ENCODE results near the gene REEP5.
"Not testable (repeated sequence)": the region's sequence is repeated elsewhere in the genome, so short reads cannot be mapped to it uniquely, and the experiment has no call there.

REEP5 gene

DNA sequence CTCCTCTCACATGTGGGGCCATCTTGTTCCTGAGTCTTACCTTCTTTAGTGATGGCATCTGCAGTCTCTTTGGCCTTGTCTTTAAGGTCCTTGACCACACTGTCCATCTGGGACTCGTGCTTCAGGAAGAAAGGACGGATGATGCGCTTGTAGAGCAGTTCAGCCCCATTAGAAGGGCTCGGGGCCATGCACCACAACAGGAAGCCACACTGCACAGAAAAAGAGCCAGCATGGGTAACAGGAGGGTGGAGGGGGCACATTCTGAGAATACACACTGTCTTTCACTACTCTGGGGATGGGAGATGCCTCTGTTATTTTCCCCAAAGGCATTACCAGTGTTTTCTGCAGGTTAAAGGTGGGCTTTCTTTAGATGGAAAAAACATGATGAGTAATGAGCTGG is 35.1 kb downstream of the REEP5 start:
- DNase-seq (ENCODE audit: low read depth in 2 of 2): no peak

DNA sequence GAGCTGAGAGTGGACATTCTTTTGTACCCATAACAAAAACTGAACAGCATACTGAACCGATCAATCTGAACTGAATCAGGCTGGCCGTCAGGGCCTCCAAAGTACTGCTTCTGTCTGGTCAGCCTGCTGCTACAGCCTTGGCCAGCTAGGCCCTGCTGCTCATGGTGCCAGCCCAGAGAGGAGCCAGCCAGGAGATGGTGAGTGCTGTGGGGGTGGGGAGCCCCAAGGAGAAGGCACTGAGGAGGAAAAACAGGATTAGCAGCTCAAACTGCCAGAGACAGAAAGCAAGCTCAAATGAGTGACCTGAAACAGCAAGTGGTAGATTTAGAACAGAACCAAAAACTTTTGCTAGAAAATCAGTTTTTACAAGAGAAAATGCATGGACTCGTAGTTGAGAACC is 37.0 kb downstream of the REEP5 start:
- DNase-seq (ENCODE audit: low read depth in 2 of 2): no peak

DNA sequence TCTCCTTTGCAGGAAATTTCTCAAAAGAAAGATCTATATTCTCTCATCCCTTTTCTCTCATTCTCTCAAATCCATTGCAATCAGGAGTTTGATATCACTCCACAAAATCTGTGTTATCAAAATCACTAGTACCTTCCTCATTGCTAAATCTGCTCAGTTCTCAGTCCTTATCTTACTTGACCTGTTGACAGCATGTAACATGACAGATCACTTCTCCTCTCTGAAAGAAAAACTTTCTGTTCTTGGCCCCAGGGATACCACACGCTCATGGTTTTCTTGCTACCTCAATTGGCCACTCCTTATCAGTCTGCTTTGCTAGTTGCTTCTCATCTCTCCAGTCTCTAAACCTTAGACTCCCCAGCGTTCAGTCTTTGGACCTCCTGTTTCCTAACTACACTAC is 38.8 kb downstream of the REEP5 start:
- DNase-seq (ENCODE audit: low read depth in 2 of 2): no peak

DNA sequence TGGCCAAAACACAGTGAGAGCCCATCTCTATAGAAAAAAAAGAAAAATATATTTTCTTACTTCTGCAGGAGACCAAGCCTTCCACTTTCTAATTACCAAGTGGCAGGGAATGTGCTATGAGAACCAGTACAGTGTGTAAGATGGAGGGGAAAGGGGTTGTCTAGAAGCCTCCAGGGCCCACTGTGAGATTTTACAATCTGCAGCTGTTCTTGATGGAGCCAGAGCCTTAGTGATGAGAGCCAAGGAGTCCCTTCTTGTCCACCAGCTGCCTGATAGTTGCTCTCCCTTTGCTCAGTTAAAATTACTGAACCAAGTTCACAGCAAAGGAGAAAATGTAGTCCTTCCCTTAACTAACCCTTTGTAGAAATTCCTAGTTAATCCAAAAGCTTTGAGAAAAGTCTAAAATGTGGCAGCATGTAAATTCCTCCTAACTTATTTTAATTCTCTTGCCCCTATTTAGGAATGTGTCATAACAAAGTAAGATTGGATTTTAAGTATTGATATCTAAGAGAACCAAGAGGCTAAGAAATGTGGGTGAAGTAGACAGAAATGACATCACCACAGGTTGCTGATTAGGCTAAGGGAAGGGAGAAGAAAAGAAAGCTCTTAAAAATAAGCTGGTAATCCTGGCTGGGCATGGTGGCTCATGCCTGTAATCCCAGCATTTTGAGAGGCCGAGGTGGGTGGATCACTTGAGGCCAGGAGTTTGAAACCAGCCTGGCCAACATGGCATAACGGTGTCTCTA is 41.6 kb downstream of the REEP5 start:
- DNase-seq (ENCODE audit: low read depth in 2 of 2): no peak

DNA sequence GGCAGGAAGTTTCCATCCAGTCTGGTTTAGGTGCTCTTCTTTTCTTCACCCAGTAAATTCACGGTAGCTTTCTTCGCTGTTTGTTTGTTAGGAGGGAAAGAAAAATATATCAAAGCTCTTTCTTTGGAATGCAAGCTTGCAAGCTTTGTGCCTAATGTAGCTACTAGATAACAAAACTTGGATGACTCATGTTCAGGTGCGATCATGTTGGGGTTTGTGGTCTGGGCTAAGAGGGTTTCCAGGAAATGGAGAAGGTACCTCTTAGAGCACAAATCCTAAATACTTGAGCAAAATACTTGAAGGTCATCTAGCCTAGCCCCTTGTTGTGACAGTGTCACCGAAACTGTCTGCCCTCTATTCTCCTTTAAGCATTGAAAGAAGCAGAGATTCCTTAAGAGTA is 43.3 kb downstream of the REEP5 start:
- peak; percentile 12 to 23 for DNase-seq (ENCODE audit: low read depth in 2 of 2)

DNA sequence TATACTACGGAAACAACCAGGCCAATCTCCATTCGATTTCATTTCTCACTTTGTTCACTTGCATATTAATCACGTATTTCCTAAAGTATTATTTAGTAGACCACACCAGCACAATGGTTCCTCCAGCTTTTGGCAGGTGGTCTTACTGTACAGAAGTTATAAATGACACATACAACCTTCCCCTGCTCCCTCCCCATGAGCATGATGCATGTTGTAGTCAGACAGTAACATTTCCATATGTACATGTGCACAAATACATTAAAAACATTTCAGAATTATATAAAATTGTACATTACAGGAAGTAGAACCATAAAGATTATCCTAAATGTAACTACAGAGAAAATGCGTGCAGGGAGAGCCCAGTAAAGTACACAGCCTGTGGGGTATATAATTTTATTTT is 43.9 kb downstream of the REEP5 start:
- DNase-seq (ENCODE audit: low read depth in 2 of 2): no peak

DNA sequence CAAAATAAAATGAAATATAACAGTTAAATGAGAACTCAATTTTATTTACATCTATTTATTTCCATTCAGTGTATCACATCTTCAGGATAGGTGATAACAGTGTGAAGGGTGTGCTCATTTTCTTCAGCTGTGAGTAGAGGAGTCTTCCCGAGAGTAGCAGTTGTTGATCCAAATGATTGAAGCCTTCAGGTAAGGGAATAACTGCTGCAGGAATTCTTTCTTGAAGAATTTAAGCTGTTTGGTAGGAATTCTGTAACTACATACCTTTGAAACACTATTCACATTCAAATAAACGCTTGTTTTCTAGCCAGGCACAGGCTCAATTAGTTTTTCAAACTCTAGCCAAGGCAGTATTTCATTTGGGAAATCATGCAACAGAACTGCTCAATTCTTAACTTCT is 45.7 kb downstream of the REEP5 start:
- no peak for DNase-seq (ENCODE audit: low read depth in 2 of 2)

DNA sequence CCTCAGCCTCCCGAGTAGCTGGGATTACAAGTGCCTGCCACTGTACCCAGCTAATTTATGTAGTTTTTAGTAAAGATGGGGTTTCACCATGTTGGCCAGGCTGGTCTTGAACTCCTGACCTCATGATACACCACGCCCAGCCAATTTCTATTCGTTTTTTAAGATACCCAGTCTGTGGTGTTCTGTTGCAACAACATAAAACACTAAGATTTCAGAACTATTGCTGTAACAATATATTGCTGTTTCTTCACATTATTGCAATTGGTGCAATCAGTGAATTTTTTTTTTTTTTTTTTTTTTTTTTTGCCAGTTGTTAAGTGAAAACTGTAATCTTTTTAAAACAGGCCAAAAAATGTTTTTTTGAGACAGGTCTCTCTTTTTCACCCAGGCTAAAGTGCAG is 51.1 kb downstream of the REEP5 start:
- no peak for DNase-seq (ENCODE audit: low read depth in 2 of 2)

DNA sequence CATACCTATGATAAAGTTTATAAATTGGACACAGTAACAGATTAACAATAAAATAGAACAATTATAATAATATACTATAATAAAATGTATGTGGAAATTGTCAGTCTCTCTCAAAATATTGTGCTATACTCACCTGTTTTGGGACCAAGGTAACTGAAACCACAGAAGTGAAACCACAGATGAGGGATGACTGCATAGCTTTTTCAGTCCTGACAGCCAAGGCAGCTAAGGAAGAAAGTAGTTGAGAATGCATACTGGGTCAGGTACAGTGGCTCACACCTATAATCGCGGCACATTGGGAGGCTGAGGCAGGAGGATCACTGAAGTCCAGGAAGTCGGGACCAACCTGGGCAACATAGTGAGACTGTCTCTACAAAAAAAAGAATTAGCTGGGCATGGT is 52.1 kb downstream of the REEP5 start:
- DNase-seq (ENCODE audit: low read depth in 2 of 2): no peak

DNA sequence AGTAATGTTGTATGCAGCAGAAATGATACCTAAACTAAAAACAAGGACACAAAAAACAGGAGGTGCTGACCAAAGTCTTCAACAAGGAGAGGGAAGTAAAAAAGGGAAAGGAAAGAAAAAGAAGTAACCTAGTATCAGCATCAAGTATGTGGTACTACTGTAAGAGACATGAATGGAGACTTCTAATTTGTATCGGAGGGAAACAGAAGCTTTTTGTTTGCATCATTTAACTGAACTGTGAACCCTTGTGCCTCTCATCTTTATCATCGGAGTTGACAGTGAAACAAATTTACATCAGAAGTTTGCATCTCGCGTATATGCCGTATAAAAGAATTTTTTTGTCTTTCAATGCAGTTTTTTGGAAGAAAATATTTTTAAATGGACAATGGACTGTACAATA is 54.6 kb downstream of the REEP5 start:
- no peak for DNase-seq (ENCODE audit: low read depth in 2 of 2)

DNA sequence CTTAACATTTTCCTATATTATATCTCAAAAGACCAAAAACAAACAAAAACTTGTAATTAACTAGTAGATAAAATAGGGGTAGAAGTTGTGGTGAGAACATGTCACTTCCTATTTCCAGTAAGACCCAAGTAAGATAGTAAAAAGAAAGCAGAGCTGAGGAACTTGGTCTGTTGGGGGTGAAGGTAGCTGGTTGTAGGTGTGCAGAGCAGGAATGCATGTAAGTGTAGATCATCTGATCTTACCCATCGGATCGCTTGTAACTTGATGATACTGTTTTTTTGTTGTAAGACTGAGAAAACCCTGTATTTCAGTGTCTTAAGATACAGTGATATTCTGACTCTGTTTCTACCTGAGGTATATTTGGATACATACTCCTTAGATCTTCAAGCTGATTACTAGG is 55.3 kb downstream of the REEP5 start:
- no peak for DNase-seq (ENCODE audit: low read depth in 2 of 2)

DNA sequence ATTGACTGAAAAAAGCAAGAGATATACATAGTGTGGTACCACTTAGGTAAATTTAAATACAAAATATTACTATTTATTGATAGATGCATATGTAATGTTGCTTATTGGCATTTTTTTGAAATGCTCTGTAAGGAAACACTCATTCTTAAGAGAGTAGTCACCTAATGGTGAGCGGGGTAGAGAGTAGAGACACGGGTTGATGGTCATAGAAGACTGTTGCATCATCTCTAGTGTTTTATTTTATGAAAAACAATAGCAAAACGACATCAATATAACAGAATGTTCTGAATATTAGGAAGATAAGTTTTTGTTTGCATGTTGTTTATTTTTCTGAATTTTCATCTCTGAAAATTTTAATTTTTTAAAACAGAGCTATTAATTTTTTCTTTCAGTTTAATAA is 56.9 kb downstream of the REEP5 start:
- no peak for DNase-seq (ENCODE audit: low read depth in 2 of 2)

DNA sequence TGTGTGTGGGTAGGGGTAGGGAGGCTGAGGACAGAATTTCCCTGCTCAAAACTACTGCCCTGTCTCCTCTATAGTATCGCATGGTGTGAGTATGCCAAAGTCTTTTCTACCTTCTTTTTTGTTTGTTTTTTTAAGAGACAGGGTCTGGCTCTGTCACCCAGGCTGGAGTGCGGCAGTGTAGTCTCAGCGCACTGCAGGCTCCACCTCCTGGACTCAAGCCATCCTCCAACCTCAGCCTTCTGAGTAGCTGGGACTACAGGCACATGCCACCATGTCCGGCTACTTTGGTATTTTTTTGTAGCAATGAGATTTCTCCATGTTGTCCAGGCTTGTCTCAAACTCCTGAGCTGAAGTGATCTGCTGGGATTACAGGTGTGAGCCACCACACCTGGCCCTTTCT is 58.5 kb downstream of the REEP5 start:
- DNase-seq (ENCODE audit: low read depth in 2 of 2): no peak

DNA sequence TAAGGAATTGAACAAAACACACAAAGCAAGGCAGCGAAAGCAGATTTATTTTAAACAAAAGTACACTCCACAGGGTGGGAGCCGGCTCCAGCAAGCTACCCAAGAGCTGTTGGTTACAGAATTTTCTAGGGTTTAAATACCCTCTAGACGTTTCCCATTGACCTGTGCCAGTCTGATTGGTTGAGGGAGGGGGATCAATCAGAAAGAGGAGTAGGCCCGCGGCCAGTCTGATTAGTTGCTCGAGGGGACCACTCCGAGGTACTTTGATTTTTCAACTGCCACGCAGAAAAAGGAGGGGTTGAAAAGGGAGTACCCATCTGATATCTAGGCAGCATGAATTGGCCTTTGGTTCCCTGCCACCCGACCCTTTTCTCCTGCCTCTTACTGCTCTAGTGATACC is 59.9 kb downstream of the REEP5 start:
- DNase-seq (ENCODE audit: low read depth in 2 of 2): no peak

DNA sequence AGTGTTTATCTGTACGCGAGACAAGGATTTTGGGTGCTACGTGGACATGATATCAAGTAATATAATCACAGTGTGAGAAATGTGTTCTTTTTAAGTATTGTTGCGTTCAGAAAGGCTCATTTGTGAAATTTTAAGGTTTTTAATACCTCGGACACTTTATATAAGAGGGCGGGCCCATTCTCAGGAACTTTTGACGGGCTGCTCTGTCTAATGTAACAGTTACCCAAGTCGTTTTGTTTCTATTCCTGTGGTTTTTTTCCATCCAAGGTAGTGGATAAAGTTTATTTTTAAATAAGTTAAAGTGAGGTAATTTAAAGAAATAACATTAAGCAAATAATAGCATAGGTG is 60.4 kb downstream of the REEP5 start:
- no peak for DNase-seq (ENCODE audit: low read depth in 2 of 2)

DNA sequence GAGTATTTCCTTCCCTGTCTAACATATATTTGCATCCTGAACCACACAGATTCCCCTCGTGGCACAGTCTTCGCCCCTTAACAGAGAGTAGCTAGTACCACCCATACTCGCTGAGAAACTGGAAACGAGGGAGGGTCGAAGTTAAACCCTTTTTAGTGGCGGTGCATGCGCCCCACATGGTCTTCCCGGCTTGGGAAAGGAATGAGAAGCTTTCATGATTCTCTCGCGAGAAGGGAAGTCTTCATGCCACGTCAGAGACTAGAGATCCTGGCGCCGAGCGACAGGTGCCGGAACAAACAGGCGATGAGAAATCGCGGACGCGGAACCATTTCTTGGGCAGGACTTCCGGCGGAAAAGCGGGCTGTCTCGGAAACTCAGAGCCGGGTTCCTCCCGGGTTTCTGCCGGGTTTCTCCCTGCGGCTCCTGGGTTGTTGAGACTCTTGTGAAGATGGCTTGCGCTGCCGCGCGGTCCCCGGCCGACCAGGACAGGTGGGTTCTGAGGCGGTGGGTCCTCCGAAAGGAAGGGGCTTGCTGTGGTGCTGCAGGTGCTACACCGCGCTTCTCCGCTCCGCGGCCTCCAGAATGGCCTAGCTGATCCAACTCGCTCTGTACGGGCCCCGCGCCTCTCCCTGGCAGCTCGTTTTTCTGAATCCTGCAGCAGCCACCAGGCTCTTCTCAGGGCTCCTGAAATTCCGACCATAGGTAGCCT is 60.9 kb downstream of the REEP5 start, which contains the start of gene SRP19:
TSS of gene SRP19 (plus strand) at position 359 of the 709 bp plus-strand sequence. CDS start at position 449, 90 bp downstream.
- peak; percentile 81 for DNase-seq (ENCODE audit: low read depth in 2 of 2)

DNA sequence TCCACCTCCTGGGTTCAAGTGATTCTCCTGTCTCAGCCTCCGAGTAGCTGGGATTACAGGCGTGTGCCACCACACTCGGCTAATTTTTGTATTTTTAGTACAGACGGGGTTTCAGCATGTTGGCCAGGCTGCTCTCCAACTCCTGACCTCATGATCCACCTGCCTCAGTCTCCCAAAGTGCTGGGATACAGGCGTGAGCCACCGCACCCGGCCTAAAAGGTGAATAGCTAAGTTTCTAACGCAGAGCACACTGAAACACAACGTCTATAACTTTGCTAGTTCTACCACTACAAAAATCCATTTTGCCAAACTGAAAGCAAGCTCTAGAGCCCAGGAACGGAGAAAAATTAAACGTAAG is 61.5 kb downstream of the REEP5 start:
- not testable (repeated sequence) for DNase-seq (ENCODE audit: low read depth in 2 of 2)

DNA sequence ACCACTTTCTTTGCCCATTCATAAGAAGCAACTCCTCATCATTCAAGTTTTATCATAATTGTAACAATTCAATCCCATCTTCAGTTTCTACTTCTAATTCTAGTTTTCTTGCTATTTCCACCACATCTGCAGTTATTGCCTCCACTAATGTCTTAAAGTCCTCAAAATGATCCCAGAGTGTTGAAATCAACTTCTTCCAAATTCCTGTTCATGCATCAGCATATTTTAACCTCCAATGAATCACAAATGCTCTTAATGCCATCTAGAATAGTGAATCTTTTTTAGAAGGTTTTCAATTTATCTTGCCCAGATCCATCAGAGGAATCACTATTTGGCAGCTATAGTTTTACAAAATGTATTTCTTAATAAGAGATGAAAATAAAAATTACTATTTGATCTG is 64.2 kb downstream of the REEP5 start:
- no peak for DNase-seq (ENCODE audit: low read depth in 2 of 2)

DNA sequence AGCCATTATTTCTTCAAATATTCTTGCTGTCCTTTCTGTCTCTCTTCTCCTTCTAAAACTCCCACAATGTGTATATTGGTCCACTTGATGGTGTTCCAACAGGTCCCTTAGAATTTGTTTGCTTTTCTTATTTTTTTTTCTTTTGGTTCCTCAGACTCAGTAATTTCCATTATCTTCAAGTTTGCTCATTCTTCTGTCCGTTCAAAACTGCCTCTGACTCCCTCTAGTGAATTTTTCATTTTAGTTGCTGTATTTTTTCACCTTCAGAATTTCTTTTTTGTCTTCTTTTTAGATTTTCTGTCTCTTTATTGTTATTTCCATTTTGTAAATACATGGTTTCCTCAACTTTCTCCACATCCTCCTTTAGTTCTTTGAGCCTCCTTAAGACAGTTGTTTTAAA is 67.4 kb downstream of the REEP5 start:
- DNase-seq (ENCODE audit: low read depth in 2 of 2): no peak

DNA sequence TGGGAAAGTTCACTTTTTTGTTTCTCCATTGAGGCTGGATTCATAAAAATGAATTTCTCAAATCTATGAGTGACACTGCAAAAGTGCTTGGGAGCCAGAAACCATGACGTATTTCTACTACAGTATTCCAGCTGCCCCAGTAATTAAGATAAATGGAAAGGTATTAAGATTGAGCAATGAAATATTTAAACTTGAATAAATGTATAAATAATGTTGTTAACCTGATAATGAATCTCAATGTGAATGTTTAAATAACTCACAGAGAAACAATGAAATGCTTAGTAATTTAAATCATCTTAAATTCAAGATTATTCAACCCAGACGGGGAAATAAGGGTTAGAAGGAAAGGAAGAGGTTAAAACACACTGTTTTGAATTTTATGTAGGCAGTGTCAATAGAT is 72.1 kb downstream of the REEP5 start:
- no peak for DNase-seq (ENCODE audit: low read depth in 2 of 2)

DNA sequence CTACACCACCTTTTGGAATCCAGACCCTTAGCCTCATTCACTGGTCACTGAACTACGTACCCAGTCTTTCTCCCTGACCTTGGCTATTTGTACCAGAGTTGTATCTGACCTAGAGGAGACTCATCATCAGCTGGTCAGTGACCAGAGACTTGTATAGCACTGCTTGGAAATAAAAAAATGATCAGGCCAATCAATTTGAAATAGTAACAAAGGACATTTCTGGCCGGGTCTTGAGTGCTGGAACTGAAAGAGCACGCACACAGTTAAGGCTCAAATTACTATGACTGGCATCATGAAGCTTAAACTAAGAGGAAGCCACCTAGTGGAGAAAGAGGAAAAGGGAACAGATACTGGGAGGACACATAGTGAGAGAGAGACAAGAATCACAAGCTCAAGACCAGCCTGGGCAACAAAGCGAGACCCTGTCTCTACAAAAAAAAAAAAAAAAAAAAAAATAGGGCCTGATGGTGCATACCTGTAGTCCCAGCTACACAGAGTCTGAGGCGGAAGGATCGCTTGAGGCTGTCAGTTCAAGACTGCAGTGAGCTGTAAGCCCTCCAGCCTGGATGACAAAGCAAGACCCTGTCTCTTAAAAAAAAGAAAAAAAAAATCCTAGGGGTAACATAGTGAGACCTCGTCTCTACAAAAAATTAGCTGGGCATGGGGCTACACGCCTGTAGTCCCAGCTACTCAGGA is 73.8 kb downstream of the REEP5 start:
- DNase-seq (ENCODE audit: low read depth in 2 of 2): no peak

DNA sequence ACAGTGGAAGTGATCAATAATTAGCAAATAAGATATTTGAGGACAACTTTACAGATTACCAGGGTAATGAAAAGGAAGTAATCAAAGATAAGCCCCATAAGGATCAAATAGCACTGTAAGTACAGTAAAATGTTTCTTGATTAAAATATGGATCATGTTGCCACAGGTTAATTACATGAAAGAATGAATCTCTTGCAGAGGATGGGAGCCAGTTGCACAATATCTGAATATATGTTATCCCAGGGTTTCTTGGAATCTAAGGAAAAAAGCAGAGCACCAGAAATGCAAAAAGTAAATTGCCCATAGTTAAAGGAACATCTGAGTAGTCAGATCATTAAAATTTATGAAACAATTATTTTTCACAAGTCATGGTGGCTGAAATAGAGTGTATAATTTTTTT is 74.7 kb downstream of the REEP5 start:
- no peak for DNase-seq (ENCODE audit: low read depth in 2 of 2)

DNA sequence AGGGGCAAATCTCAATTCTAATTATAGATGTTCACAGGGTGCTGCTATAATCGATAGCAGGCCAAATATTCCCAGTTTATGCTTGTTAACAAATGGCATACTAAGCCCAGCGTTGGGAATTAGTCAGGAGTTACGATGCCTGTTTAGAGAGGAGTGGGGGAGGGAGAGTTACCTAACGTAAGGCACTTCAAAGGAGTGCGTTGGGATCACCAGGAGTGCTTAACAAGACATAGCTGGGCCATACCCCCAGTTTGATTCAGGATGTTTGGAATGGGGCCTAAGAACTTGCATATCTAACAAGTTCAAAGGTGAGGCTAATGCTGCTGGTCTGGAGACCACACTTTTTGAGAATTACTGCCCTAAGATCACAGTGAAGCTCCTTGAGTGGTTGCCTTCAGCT is 75.5 kb downstream of the REEP5 start:
- no peak for DNase-seq (ENCODE audit: low read depth in 2 of 2)
